LNCaP clone FGC (cell line): Measurements from ENCODE around the gene CACNA1D.

Experiments used
- DNase-seq: peaks from one replicate; pipeline ENCODE4 v3.0.0-alpha.2; 2011; ENCODE audit warnings: low read depth
- H3K4me3 ChIP-seq: 2 replicates; pipeline ENCODE4 v1.5.1; 2011; ENCODE audit warnings: mild to moderate bottlenecking, low read depth, low read length, control low read depth
- TF ChIP-seq, protein P1 (sequence below): IDR thresholded peaks from 2 replicates; pipeline ENCODE4 v1.5.1; 2012; ENCODE audit warnings: mild to moderate bottlenecking; ENCODE audit not compliant: control insufficient read depth, insufficient read depth; ENCODE audit errors: extremely low read depth

Gene CACNA1D

DNA sequence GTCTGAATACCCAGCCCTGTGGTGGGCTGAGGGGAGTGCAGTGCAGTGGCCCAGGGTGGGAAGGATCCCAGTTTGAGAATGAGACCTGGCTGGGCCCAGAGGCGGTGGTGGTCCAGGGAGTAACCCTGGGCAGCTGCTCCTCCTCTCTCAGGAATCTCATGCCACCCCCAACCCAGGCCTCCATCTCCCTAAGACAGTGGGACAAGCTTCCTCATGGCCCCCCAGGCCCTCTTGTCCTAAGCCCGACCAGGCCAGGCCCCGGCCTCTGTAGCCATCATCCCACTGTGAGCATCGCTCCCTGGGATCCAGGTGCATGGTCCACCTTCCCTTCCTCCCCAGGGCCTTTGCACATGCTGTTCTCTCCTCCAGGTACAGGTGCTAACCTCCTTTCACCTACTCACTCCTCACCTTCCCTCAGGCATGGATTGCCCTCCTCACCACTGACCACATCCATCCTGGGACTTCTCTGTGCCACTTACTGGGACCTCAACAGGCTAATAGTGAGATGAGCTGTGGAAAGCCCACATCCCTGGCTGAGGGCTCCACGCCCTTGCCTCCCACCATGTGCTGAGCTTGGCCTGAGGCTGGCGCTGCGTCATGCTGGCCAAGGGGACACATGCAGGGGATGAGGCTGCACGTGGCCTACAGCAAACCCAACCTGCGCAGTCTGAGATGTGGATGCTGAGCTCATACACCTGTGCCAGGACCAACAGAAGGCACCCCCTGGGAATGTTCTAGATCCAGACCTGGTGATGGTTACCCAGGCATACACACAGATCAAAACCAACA is 341.9 kb downstream of the CACNA1D start:
- TF ChIP-seq, protein P1, sequence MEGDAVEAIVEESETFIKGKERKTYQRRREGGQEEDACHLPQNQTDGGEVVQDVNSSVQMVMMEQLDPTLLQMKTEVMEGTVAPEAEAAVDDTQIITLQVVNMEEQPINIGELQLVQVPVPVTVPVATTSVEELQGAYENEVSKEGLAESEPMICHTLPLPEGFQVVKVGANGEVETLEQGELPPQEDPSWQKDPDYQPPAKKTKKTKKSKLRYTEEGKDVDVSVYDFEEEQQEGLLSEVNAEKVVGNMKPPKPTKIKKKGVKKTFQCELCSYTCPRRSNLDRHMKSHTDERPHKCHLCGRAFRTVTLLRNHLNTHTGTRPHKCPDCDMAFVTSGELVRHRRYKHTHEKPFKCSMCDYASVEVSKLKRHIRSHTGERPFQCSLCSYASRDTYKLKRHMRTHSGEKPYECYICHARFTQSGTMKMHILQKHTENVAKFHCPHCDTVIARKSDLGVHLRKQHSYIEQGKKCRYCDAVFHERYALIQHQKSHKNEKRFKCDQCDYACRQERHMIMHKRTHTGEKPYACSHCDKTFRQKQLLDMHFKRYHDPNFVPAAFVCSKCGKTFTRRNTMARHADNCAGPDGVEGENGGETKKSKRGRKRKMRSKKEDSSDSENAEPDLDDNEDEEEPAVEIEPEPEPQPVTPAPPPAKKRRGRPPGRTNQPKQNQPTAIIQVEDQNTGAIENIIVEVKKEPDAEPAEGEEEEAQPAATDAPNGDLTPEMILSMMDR: no peak
- H3K4me3 ChIP-seq: no peak overlapping the region
- DNase-seq: no peak

DNA sequence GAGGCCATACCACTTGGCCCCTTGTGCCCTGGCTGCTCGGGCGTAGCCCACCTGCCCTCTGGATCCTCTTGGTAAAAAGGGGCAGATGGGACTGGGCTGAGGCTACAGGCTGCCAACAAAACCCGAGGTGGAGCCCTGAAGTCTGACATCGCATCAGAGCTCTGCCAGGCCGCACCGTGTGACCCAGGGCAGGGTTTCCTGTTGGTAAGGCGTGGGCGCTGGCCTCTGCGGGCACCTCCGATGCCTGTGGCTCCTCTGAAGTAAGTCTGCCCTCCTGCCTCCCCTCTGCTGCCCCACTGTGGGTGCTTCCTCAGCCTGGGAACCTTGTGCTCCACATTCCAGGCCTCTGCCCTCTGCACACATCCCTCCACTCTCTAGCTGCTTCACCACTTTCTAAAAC is 342.9 kb downstream of the CACNA1D start:
- no peak overlapping the region for H3K4me3 ChIP-seq
- TF ChIP-seq, protein P1: no peak
- DNase-seq: no peak

DNA sequence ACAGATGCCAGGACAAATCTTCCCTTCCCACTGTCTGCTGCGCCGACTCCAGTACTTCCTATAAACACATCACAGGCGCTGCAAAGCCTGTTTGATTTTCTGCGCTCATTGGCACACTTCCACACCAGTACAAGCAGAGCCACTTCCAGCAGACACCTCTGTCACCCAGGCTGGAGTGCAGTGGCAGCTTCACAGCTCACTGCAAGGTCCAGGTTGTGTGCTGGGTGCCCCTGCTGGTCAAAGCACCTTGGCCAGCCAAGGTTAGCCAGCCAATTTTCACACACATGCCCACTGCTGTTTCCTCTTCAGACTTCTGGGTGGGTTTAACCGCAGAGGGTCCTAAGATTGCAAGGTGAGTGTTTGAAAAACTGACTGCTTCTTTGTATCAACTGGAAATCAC is 346.9 kb downstream of the CACNA1D start:
- peak; percentile 93 for DNase-seq
- H3K4me3 ChIP-seq: no peak overlapping the region
- TF ChIP-seq, protein P1: peak; percentile 45

DNA sequence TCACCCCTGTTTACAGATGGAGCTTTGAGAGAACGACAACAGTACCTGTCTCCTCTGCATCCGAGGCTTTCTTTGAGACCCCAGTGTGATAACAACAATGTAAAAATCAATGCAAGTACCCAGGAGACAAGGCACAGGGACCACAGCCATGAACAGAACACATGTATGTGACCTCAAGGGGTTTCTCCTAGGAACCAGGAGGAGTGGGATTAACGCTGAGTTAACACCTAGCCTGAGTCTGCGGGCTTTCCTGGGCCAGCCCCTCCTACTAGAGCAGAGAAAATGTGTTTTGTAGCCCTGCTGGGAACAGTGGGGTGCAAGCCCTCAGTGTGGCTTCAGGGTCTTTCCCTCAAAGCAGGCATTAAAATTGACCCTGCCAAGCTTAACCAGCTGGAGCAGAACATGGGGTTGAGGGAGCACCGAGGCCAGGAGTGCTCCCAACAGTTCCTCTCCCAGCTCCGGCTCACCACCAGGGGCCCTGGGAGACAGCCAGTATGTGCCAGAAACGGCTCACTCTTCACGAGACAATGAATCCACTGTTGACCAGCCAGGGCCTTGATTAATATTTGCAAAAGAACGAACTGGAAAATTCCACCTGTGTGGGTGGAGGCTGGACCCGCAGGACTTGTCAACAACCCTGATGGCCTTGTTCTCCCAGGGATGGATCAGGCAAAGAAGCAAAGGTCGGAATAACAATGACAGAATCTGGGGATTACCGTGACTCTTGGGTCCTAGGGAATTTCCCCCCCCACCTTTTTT is 348.2 kb downstream of the CACNA1D start:
- DNase-seq: peak; percentile 89
- no peak overlapping the region for H3K4me3 ChIP-seq
- TF ChIP-seq, protein P1: peak; percentile 36; the same call in 1 of the 2 replicates

DNA sequence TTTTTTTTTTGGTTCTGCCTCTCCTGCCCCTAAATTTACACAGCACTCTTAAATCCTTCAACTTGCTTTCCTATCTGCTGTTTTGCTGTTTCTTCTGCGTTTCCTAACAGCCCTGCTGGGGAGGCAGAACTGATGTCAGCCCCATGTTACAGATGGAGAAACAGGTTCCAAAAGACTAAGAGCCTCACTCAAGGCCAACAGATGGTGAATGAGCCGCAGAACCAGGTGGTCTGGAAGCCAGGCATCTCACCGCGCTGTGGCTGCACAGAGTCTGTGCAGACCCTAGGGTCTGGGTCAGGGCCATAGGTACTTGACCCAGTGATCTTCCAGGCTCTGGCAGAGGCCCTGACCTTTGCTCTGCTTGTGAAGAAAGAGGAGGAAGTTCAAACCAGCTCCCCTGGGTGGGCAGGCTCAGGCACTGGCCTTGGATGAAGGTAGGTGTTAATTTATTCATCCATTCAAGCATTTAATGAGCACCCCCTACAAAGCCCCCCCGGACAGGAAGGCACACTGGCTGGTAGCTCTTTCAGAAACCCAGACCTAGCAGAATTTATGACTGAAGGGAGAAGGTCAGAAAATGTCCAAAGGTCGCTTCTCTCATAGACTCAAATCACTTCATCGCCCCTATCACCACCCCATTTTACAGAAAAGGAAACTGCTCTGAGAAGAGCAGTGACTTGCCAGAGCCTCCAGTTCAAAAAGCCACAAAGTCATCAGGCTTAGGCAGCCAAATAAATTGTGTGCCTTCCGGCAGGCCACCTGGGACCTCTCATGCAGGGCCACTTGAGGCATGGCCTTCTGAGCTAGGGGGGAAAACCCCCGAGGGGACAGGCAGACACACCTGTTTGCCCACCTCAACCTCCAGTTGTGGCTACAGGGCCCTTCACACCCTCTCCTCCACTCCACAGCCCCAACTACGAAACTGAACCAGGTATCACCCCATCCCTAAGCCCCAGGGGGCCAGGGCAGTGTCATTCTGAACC is 349.1 kb downstream of the CACNA1D start:
- TF ChIP-seq, protein P1: no peak
- DNase-seq: no peak

DNA sequence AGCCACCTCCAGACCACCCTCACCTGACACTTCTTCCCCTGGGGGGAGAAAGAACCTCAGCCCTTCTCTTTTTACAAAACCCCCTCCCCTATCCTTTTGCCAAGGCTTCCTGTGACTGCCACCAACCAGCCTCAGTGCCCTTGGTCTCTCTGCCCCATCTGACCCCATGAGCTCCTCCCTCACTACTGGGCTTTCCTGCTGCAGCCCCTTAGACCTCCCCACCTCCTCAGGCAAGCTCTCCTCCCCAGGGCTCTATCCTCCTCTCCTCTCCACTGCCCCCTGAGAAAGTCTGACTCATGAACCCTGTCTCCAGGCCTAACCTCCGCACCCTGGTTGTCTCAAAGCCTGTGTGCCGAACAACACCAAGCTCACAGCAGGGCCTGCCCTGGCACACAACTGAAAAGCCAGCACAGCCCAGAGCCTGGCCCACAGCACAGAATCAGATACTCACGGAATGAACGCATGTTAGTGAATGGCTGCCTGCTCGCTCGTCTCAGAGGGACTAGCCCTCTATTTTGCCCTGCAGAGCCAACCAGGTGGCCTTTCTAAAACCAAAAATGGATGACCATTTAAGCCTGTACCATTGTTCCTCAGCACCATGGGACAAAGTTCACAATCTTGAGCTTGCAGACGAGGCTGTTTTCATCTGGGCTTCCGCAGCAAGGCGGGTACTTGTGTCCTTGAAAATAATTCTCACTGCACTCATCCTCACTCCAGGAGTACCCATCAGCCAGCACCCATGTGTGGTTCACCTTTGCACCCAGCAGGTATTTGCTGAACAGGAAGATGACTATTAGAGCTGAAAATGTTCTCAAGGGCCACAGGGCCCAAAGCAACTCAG is 350.1 kb downstream of the CACNA1D start:
- peak overlapping the region; percentile 64 for H3K4me3 ChIP-seq
- TF ChIP-seq, protein P1: no peak
- DNase-seq: no peak

More for the DNA sequence above, 349.1 kb downstream of the CACNA1D start:
- no peak overlapping the region for H3K4me3 ChIP-seq
